Thyroid gland (tissue), 4 donors: ENCODE results near the gene PSENEN. TPM values are rescaled to one million over a fixed set of nuclear protein-coding genes. Genes with fewer than 3 reads are reported as not detected.

Source experiments
- DNase-seq, 2 donors: peaks; one replicate each; pipeline ENCODE4 v3.0.0-alpha.2; 2019
- H3K27ac ChIP-seq, 3 donors: fragments of 200-600 bp; sonication (generic); 1 replicate in 2 of 3; 2 replicates in 1 of 3; pipeline ENCODE4 v1.5.1; 2016 to 2019; ENCODE audit warnings: mild to moderate bottlenecking in 1 of 3, moderate library complexity in 1 of 3
- H3K27me3 ChIP-seq: fragments of 200-600 bp; sonication (generic); one replicate; pipeline ENCODE4 v1.5.1; 2019
- H3K36me3 ChIP-seq, 2 donors: fragments of 200-600 bp; sonication (generic); one replicate each; pipeline ENCODE4 v1.5.1; 2016 to 2019
- H3K4me1 ChIP-seq, 2 donors: fragments of 200-600 bp; sonication (generic); one replicate each; pipeline ENCODE4 v1.5.1; 2017 to 2019
- H3K4me3 ChIP-seq, 3 donors: fragments of 200-600 bp; sonication (generic); replicated peaks in 1 of 3; 1 replicate in 2 of 3; 2 replicates in 1 of 3; pipeline ENCODE4 v1.5.1; 2016; ENCODE audit warnings: mild to moderate bottlenecking in 1 of 3
- H3K9me3 ChIP-seq: fragments of 200-600 bp; sonication (generic); one replicate; pipeline ENCODE4 v1.5.1; 2017
- POLR2A ChIP-seq, 2 donors: fragments of 450-650 bp; IDR thresholded peaks; one replicate each; pipeline ENCODE4 v1.6.1; 2017; ENCODE audit warnings: antibody characterized with exemption in 2 of 2, mild to moderate bottlenecking in 2 of 2, moderate library complexity in 1 of 2
- WGBS, 2 donors: methylation state at CpG; one replicate each; pipeline ENCODE4 v1.1.5; 2017; 5-methylcytosine and 5-hydroxymethylcytosine counted together
- intact Hi-C: fragments of 100-400 bp; cut with DNase I; formaldehyde crosslinking; loops from one replicate; pipeline ENCODE4 v1.15.1; 2023
- total RNA-seq, 4 donors: library from RNA; depleted of rRNA; stranded (reverse); fragments of >200 nt; gene quantifications; one replicate each; pipeline ENCODE4 v1.2.3, GENCODE V29; 2016
- TF ChIP-seq, protein P1 (sequence below), 6 experiments: fragments of 200-600 bp in 3 of 6; fragments of 450-650 bp in 3 of 6; sonication (generic) in 3 of 6; IDR thresholded peaks; one replicate each; pipeline ENCODE4 v1.5.1; 2016 to 2019; ENCODE audit warnings: antibody characterized with exemption in 6 of 6, mild to moderate bottlenecking in 2 of 6, inconsistent platforms in 1 of 6, moderate library complexity in 1 of 6

PSENEN gene
- total RNA-seq, 4 donors from 2014 or later, result 34.0 to 73.8 (median 40.5) TPM

DNA sequence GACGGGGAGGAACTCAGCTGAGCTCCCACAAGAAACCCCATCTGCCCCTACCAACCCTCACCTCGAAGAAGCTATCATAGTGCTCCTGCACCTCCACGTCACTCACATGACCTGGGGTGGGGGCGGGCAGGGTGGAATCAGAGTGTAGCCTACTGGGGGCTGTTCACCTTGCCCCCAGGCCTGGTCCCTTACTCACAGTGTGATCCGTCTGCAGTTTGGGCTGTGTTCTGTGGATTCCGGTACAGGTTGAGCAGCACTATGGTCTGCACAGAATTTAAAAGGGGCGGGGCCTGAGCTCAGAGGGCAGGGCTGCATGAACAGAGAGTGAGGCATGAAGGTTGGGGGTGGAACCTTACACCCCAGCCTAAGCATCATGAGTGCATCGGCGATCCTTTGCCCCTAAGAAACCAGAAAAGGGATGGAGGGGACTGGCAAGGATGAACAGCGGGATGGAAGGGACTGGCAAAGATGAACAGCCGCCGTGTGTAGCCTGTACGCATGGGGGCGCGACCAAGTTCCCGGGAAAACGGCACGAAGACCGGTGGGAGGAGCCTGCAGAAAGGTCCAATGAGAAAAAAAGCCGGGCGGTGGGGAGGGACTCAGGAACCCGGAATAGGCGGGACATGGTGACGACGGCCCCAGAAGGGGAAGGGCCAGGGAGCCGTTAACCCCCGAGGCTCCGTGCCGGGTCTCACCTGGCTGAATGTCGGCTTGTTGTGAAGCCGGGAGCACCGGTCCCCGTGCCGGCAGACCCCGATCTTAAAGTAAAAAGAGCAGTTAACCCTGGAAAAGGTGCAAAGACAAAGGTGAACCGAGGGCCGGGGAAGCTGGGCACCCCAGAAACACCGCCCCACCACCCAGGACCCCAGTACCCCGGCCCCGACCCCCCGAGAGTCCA, 772 bp upstream of the PSENEN start:
- Histone ChIP-seq H3K4me3 (peak overlapping the region; percentile 76 to 92 (median 78)), H3K27ac (peak overlapping the region; percentile 100), H3K27me3 (no peaks in the 10 kb centered on the region), H3K36me3 (peaks cover 0 to 5% of the 10 kb centered on the region in 2 donors), H3K4me1 (peaks cover 34 to 42% of the 10 kb centered on the region in 2 donors), H3K9me3 (no peaks in the 10 kb centered on the region)
- WGBS, 2 donors, result 7 to 8% methylated on average over 40 to 41 of the region's 41 CpGs
- no peak for TF ChIP-seq POLR2A (IDR thresholded peaks at IDR 0.05)
- TF ChIP-seq, protein P1, sequence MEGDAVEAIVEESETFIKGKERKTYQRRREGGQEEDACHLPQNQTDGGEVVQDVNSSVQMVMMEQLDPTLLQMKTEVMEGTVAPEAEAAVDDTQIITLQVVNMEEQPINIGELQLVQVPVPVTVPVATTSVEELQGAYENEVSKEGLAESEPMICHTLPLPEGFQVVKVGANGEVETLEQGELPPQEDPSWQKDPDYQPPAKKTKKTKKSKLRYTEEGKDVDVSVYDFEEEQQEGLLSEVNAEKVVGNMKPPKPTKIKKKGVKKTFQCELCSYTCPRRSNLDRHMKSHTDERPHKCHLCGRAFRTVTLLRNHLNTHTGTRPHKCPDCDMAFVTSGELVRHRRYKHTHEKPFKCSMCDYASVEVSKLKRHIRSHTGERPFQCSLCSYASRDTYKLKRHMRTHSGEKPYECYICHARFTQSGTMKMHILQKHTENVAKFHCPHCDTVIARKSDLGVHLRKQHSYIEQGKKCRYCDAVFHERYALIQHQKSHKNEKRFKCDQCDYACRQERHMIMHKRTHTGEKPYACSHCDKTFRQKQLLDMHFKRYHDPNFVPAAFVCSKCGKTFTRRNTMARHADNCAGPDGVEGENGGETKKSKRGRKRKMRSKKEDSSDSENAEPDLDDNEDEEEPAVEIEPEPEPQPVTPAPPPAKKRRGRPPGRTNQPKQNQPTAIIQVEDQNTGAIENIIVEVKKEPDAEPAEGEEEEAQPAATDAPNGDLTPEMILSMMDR (IDR thresholded peaks at IDR 0.05), result peak in 3 of 6 experiments; percentile 18 to 36 (median 32)
- DNase-seq, result peak; percentile 96
- intact Hi-C loops, result no loop called here

DNA sequence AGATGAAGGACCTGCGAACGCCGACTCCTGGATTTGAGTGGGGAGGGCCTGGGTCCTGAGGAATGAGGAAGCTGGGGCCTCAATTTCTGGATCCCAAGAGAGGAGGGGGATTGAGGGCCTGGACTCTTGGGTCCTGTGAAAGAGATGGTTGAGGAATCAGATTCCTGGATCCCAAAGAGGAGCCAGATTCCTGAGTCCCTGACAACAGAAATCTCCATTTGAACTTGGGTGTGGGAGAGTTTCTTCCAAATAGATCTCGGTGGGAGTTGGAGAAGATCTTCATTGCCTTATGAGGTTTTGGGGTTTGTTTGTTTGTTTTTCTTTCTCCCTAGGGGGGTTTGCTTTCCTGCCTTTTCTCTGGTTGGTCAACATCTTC, 624 bp downstream of the PSENEN start:
- intact Hi-C loops, result no loop called here
- H3K27ac ChIP-seq, result peak overlapping the region in 1 of 3 donors; percentile 100
- H3K4me3 ChIP-seq, result peak overlapping the region in 2 of 3 donors; percentile 55 to 78
- TF ChIP-seq POLR2A (IDR thresholded peaks at IDR 0.05), result no peak
- WGBS, 2 donors, result 0 to 16% methylated on average over 4 of the region's 4 CpGs
- H3K36me3 ChIP-seq, result peaks cover 0 to 5% of the 10 kb centered on the region in 2 donors
- H3K27me3 ChIP-seq, result no peaks in the 10 kb centered on the region
- no peak for DNase-seq
- no peaks in the 10 kb centered on the region for H3K9me3 ChIP-seq
- H3K4me1 ChIP-seq, result peaks cover 24 to 39% of the 10 kb centered on the region in 2 donors

DNA sequence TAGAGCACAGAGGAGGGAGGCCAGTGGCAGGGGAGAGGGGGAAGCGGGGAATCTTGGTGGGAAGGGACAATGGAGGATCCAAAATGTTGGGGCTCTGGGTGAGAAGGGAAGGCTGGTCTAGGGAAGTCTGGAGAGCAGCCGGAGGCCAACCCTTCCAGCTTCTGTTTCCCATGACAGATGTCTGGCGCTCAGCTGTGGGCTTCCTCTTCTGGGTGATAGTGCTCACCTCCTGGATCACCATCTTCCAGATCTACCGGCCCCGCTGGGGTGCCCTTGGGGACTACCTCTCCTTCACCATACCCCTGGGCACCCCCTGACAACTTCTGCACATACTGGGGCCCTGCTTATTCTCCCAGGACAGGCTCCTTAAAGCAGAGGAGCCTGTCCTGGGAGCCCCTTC, 1.1 kb downstream of the PSENEN start:
- H3K4me1 ChIP-seq, result peaks cover 22 to 36% of the 10 kb centered on the region in 2 donors
- TF ChIP-seq POLR2A (IDR thresholded peaks at IDR 0.05), result no peak
- H3K36me3 ChIP-seq, result peaks cover 0 to 5% of the 10 kb centered on the region in 2 donors
- H3K9me3 ChIP-seq, result no peaks in the 10 kb centered on the region
- no peak for DNase-seq
- 92% methylated on average over 5 of the region's 5 CpGs for WGBS, 2 donors
- intact Hi-C loops, result no loop called here
- no peaks in the 10 kb centered on the region for H3K27me3 ChIP-seq
- no peak overlapping the region for H3K27ac ChIP-seq
- H3K4me3 ChIP-seq, result peak overlapping the region in 1 of 3 donors; percentile 78

DNA sequence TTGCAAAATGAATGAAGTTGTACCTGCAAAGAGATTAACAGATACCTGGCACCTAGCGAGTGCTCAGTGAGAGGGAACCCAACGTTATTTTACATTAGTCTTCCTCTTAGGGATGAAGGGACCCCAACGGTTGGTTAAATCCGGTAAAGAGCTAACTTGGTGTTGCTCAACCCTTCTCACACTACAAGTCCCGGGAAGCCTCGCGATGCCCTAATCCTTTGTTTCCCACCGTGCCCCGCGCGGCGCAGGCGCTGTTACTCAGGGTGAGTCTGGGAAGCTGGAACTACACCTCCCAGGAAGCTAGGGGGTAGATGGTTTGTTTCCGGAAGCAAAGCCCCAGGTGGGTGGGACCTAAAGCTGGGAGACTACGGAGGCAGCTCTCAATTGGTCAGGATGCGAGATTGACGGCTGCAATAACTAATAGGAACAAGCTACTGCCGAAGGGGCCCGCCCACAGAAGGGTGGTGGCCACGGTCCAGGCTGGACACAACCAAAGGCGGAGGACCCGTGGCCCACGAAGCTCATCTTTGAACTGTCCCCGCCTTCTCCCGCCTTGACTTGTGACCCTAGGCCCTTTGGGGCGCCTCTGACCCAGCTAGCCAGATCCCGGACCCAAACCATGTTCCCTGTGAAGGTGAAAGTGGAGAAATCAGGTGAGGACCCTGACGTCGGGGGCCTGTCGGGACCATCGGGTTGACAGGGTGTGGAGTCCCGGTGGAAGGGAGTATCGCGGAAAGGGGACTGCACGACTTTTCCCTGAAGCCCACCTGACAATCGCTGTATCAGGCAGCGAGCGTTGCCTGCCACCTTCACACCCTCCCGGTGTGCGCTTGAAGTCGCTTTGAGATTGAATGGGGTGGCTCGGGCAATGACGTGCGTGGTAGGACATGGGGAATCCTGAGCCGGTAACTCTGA, 2.9 kb downstream of the PSENEN start, which contains the start of gene LIN37:
LIN37 (plus strand) TSS at position 471 of the 915 bp plus-strand sequence; CDS start at position 620, 149 bp downstream.
- TF ChIP-seq, protein P1 (IDR thresholded peaks at IDR 0.05), result peak in 3 of 6 experiments; percentile 16 to 29 (median 23)
- peak; percentile 51 to 89 for TF ChIP-seq POLR2A (IDR thresholded peaks at IDR 0.05)
- intact Hi-C loops, result no loop called here
- H3K27ac ChIP-seq, result peak within 1 kb of the TSS in 2 of 3 donors; percentile 43 to 58
- peaks cover 22 to 36% of the 10 kb centered on the region in 2 donors for H3K4me1 ChIP-seq
- peak within 1 kb of the TSS; percentile 80 to 97 (median 91) for H3K4me3 ChIP-seq
- no peaks in the 10 kb centered on the region for H3K9me3 ChIP-seq
- no peaks in the 10 kb centered on the region for H3K27me3 ChIP-seq
- peaks cover 11 to 18% of the 10 kb centered on the region in 2 donors for H3K36me3 ChIP-seq
- peak; percentile 99 for DNase-seq
- WGBS, 2 donors, result 0 to 1% methylated on average over 35 to 45 of the region's 45 CpGs

DNA sequence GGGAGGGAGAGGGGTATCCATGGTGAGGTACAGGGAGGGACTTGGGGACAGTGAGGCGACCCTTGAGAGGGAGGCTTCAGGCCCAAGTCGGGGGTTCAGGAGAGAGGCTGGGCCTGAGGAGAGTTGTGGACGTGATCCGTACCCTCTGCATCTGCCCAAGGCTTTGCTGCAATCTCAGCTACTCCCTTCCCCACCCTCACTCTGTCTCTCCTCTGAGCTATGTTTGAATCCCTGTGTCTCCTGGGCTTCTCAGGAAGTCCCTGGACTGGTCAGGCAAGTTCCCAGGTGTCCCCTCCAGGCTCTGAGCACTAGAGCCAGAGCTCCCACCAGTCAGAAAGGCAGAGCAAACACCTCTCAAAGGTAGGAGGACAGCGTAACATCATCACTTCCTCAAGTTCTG, 4.7 kb downstream of the PSENEN start:
- Histone ChIP-seq H3K36me3 (peaks cover 18 to 21% of the 10 kb centered on the region in 2 donors), H3K4me1 (peaks cover 17 to 28% of the 10 kb centered on the region in 2 donors), H3K4me3 (no peak overlapping the region), H3K27ac (no peak overlapping the region), H3K9me3 (no peaks in the 10 kb centered on the region), H3K27me3 (no peaks in the 10 kb centered on the region)
- TF ChIP-seq, protein P1 (IDR thresholded peaks at IDR 0.05), result no peak
- no peak for TF ChIP-seq POLR2A (IDR thresholded peaks at IDR 0.05)
- intact Hi-C loops, result loop anchor here (10.0 kb wide), 1 partner anchor 185 kb away; the partner anchor contains the start of gene LRFN3
- 93 to 94% methylated on average over 5 of the region's 5 CpGs for WGBS, 2 donors
- DNase-seq, result no peak
